ENCODE measurements around the gene MUSTN1. TPM values are rescaled to one million over a fixed set of nuclear protein-coding genes. Genes with fewer than 3 reads are reported as not detected.

The MUSTN1 gene
- total and polyA plus RNA-seq, 2 experiments from 2014 or later: 1.2 to 1.4 TPM

GRCh38 chr3:52880474-52880873 lies 45.7 kb upstream of the MUSTN1 start:
- Mint-ChIP-seq H3K27ac (no peak overlapping the region), H3K4me1 (peaks cover 8% of the 10 kb centered on the region; the same call in 2 of the 3 replicates), H3K4me3 (no peak overlapping the region), H3K36me3 (ENCODE audit: low read depth) (peaks cover 10% of the 10 kb centered on the region; the same call in 2 of the 3 replicates), H3K9me3 (no peaks in the 10 kb centered on the region), H3K27me3 (ENCODE audit: insufficient read depth, low read depth, poor library complexity) (peaks cover 3% of the 10 kb centered on the region)
- Histone ChIP-seq H3K27ac (ENCODE audit: low read depth) (no peak overlapping the region), H4K20me1 (replicated peaks; ENCODE audit: insufficient read depth) (no peaks in the 10 kb centered on the region; the same call in none of the 2 replicates), H3K4me3 (no peak overlapping the region), H3K4me2 (no peak overlapping the region), H3K4me1 (ENCODE audit: insufficient read depth) (peaks cover 6% of the 10 kb centered on the region), H3K27me3 (ENCODE audit: insufficient read depth) (no peaks in the 10 kb centered on the region), H3K9me2 (ENCODE audit: insufficient read depth) (no peaks in the 10 kb centered on the region), H2AFZ (no peak overlapping the region), H3F3A (replicated peaks; ENCODE audit: low read depth) (no peaks in the 10 kb centered on the region), H3K36me3 (ENCODE audit: insufficient read depth) (no peaks in the 10 kb centered on the region), H3K79me2 (replicated peaks; ENCODE audit: insufficient read depth) (peaks cover 21% of the 10 kb centered on the region)
- DNase-seq (ENCODE audit: low spot score): no peak
- TF ChIP-seq ZNF331 (CRISPR knock-in tag; IDR thresholded peaks at IDR 0.05; ENCODE audit: low read depth) (no peak), CTCF (conservative IDR thresholded peaks at IDR 0.05; ENCODE audit: low read depth in 2 of 2) (no peak)
- no peak for ATAC-seq

GRCh38 chr3:52880047-52880446 lies 45.2 kb upstream of the MUSTN1 start:
- Histone ChIP-seq H2AFZ (no peak overlapping the region), H3K27ac (ENCODE audit: low read depth) (no peak overlapping the region), H3K4me3 (no peak overlapping the region), H4K20me1 (replicated peaks; ENCODE audit: insufficient read depth) (no peaks in the 10 kb centered on the region; the same call in none of the 2 replicates), H3K36me3 (ENCODE audit: insufficient read depth) (no peaks in the 10 kb centered on the region), H3K9me2 (ENCODE audit: insufficient read depth) (no peaks in the 10 kb centered on the region), H3K79me2 (replicated peaks; ENCODE audit: insufficient read depth) (peaks cover 25% of the 10 kb centered on the region), H3K27me3 (ENCODE audit: insufficient read depth) (no peaks in the 10 kb centered on the region), H3K4me2 (no peak overlapping the region), H3F3A (replicated peaks; ENCODE audit: low read depth) (no peaks in the 10 kb centered on the region), H3K4me1 (ENCODE audit: insufficient read depth) (peaks cover 7% of the 10 kb centered on the region)
- TF ChIP-seq CREB1 (CRISPR knock-in tag; IDR thresholded peaks at IDR 0.05; ENCODE audit: low read depth) (no peak), CTCF (conservative IDR thresholded peaks at IDR 0.05; ENCODE audit: low read depth in 2 of 2) (no peak; a peak in 1 of 4 replicates), STAT1 (IDR thresholded peaks at IDR 0.05; ENCODE audit: unreplicated experiment) (no peak), JUNB (IDR thresholded peaks at IDR 0.05; ENCODE audit: unreplicated experiment) (no peak), ETS1 (IDR thresholded peaks at IDR 0.05) (no peak), EZH2 (IDR thresholded peaks at IDR 0.05; ENCODE audit: low read depth, unreplicated experiment) (no peak), ZNF114 (CRISPR knock-in tag; IDR thresholded peaks at IDR 0.05) (no peak), POLR2AphosphoS5 (IDR thresholded peaks at IDR 0.05; ENCODE audit: low read depth) (no peak)
- Mint-ChIP-seq H3K9me3 (no peaks in the 10 kb centered on the region), H3K4me3 (no peak overlapping the region), H3K27ac (no peak overlapping the region), H3K27me3 (ENCODE audit: insufficient read depth, low read depth, poor library complexity) (peaks cover 3% of the 10 kb centered on the region), H3K4me1 (peaks cover 12% of the 10 kb centered on the region; the same call in 2 of the 3 replicates), H3K36me3 (ENCODE audit: low read depth) (peaks cover 6% of the 10 kb centered on the region; the same call in 2 of the 3 replicates)
- DNase-seq (ENCODE audit: low spot score) (peak; percentile 45), ATAC-seq (peak; percentile 71)

All from GM23338 (cell line).